ENCODE data around the gene NID1.
"Not testable (repeated sequence)": the region's sequence is repeated elsewhere in the genome, so short reads cannot be mapped to it uniquely, and the experiment has no call there.

The NID1 gene

DNA sequence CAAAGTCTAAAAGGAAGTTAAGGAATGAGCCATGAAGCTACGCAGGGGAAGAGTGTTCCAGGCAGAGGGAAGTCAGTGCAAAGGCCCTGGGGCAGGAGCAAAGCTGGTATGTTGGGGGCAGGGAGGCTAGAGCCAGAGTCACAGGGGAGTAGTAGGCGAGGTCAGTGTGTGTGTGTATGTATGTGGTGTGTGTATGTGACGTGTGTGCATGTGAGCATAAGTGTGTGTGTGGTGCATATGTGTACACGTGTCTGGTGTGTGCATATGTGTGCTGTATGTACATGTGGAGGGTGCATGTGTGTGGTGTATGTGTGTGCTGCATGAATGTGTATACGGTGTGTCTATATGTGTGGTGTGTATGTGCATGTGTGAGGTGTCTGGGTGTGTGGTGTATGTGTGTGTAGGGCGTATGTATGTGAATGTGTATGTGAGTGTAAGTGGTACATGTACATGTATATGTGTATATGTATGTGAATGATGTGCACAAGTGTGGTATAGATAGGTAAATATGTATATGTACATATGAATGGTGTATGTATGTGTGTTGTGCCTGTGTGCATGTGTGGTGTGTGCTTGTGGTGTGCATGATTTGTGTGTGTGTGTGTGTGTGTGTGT is 20.8 kb upstream of the NID1 start:
- DNase-seq (ENCODE audit: low spot score in 2 of 2) (no peak), ATAC-seq (replicated peaks; ENCODE audit: extremely low read depth, poor library complexity, severe bottlenecking) (no peak)
- Mint-ChIP-seq H3K9me3 (no peaks in the 10 kb centered on the region), H3K27ac (ENCODE audit: low read depth) (no peak overlapping the region), H3K27me3 (no peaks in the 10 kb centered on the region), H3K4me1 (no peaks in the 10 kb centered on the region), H3K36me3 (ENCODE audit: insufficient read depth) (no peaks in the 10 kb centered on the region), H3K4me3 (no peak overlapping the region)

DNA sequence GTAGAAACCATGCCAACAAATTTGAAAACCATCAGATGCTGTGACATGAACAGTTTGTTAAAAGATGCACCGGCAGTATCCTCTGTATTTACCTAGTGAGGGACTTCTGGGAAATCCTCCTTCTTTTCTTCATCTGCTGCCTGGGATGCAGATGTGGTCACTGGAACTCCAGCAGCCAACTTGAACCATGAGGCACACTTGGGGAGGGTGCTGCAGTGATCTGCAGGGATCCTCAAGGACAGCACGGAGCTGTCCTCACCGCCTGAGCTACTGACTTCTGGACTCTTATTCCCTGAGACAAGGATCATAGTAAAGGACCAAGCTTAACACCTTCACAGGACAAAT is 19.5 kb upstream of the NID1 start:
- Mint-ChIP-seq H3K9me3 (no peaks in the 10 kb centered on the region), H3K27me3 (no peaks in the 10 kb centered on the region), H3K36me3 (ENCODE audit: insufficient read depth) (no peaks in the 10 kb centered on the region), H3K4me3 (no peak overlapping the region), H3K4me1 (no peaks in the 10 kb centered on the region), H3K27ac (ENCODE audit: low read depth) (no peak overlapping the region)
- ATAC-seq (replicated peaks; ENCODE audit: extremely low read depth, poor library complexity, severe bottlenecking) (no peak), DNase-seq (ENCODE audit: low spot score in 2 of 2) (no peak)

DNA sequence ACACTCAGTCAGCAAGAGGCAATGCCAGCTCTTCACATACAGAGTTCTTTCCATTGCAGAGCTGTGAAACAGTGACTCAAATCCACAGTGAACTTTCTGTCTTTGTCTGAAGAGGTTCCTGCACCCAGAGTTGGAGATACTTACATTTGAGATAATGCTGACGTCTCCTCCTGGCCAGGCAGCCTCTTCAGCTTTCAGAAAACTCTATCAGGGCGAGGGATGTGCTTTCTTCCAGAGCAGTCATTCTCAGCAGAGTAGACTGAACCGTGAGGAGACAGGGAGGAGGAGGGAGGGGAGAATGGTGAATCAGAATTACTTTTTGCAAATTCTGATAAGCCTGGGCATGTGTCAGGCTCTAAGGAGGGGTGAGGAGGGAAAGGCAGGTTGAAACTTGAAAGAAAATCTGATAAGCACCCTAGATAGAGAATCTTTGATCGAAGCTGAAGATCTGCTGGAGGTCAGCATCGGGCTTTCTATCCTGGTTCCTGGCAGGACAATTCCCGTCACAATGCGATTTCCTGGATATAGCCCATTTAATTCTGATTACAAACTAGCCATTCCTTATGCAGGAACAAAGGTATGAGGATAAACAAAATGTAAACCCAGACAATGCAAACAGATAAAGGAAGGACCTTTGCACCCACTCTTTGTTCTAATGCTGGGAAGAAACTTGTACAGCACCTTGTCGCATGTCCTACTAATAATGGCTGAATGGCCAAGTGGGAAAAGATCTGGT is 18.9 kb upstream of the NID1 start:
- H3K27me3 Mint-ChIP-seq: no peaks in the 10 kb centered on the region
- no peaks in the 10 kb centered on the region for H3K4me1 Mint-ChIP-seq
- DNase-seq (ENCODE audit: low spot score in 2 of 2) (no peak), ATAC-seq (replicated peaks; ENCODE audit: extremely low read depth, poor library complexity, severe bottlenecking) (no peak)
- no peaks in the 10 kb centered on the region for H3K9me3 Mint-ChIP-seq
- no peak overlapping the region for H3K27ac Mint-ChIP-seq (ENCODE audit: low read depth)
- no peak overlapping the region for H3K4me3 Mint-ChIP-seq
- no peaks in the 10 kb centered on the region for H3K36me3 Mint-ChIP-seq (ENCODE audit: insufficient read depth)

DNA sequence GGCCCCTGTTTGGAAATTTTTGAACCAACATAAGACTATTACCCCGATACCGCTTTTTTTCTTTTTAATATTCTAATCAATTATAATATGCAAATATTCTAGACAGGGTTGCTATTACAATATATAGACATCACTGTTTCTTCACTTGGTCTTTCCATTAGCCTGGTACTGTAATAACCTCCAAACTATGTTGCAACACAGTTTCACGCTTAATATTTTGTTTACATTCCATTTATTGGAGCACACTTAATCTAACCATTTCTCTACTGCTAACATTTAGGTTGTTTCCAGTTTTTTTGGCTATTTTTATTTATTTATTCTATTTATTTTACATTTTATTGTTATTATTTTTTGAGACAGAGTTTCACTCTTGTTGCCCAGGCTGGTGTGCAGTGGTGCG is 17.6 kb upstream of the NID1 start:
- no peaks in the 10 kb centered on the region for H3K36me3 Mint-ChIP-seq (ENCODE audit: insufficient read depth)
- DNase-seq (ENCODE audit: low spot score in 2 of 2): no peak
- H3K27ac Mint-ChIP-seq (ENCODE audit: low read depth): no peak overlapping the region
- no peak for ATAC-seq (replicated peaks; ENCODE audit: extremely low read depth, poor library complexity, severe bottlenecking)
- H3K4me1 Mint-ChIP-seq: no peaks in the 10 kb centered on the region
- no peaks in the 10 kb centered on the region for H3K9me3 Mint-ChIP-seq
- H3K4me3 Mint-ChIP-seq: no peak overlapping the region
- no peaks in the 10 kb centered on the region for H3K27me3 Mint-ChIP-seq

DNA sequence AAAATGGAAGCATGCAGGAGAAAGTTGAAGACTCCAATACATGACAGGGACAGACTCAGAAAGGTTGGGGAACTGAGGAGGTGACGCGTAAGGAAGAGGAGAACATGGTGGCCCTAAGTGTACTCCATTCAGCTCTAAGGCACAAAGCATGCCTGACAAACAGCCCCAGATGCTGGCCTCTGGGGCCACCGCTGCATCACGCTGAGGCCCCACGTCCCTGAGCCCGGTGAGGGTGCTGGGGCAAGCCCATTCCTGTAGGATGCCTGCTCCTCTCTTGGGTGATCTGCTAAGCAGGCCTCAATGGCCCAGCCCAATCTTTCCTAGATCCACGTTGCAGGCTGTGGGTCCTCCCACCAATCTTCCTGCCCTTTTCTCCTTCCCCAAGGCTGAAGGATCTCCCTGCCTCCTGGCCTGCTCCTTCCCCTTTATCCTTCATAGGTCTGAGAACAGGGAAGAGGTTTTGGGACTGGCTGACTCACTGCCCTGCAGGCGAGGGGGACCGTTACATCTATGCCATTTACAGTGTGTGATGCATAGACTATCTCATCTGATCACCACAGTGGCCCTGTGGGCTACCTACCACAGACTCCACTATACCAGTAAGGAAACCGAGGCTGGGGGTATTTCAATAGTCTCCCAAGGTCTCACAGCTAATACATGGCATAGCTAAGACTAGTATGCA is 16.8 kb upstream of the NID1 start:
- ATAC-seq (replicated peaks; ENCODE audit: extremely low read depth, poor library complexity, severe bottlenecking): no peak
- no peak overlapping the region for H3K27ac Mint-ChIP-seq (ENCODE audit: low read depth)
- no peaks in the 10 kb centered on the region for H3K9me3 Mint-ChIP-seq
- H3K27me3 Mint-ChIP-seq: no peaks in the 10 kb centered on the region
- no peaks in the 10 kb centered on the region for H3K4me1 Mint-ChIP-seq
- H3K4me3 Mint-ChIP-seq: no peak overlapping the region
- no peak for DNase-seq (ENCODE audit: low spot score in 2 of 2)
- no peaks in the 10 kb centered on the region for H3K36me3 Mint-ChIP-seq (ENCODE audit: insufficient read depth)

DNA sequence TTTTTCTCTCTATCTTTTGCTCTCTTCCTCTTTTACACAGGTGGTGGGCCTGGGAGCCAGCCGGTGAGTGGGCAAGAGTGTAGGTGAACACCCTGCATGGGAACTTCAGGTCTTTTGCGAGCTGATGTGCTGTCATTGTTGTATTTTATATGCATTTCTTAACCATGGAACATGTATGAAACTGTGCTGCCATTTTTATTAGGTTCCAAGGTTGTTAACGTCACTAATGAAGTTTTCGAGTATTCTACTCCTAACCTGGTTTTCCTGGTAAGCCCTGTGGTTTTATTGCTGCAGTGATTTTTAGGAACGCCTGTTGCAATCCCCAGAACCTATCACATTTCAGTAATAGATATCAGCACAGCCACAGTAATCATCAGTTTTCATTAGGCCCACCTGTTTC is 14.8 kb upstream of the NID1 start:
- Mint-ChIP-seq H3K4me1 (no peaks in the 10 kb centered on the region), H3K9me3 (no peaks in the 10 kb centered on the region), H3K27ac (ENCODE audit: low read depth) (no peak overlapping the region), H3K36me3 (ENCODE audit: insufficient read depth) (no peaks in the 10 kb centered on the region), H3K27me3 (no peaks in the 10 kb centered on the region), H3K4me3 (no peak overlapping the region)
- ATAC-seq (replicated peaks; ENCODE audit: extremely low read depth, poor library complexity, severe bottlenecking): no peak
- DNase-seq (ENCODE audit: low spot score in 2 of 2): no peak

DNA sequence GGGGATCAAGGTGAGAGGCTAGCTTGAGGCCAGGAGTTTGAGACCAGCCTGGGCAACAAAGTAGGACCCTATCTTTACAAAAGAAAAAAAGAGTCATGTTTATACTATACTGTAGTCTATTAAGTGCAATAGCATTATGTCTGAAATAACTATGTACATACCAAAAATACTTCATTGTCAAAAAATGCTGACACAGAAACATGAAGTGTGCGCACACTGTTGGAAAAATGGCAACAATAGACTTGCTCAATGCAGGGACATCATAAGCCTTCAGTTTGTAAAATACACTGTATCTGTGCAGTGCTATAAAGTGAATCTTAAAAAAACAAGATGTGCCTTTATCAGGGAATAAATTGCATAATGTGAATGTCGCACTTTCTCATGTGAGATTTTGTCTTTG is 14.1 kb upstream of the NID1 start:
- Mint-ChIP-seq H3K36me3 (ENCODE audit: insufficient read depth) (no peaks in the 10 kb centered on the region), H3K4me3 (no peak overlapping the region), H3K4me1 (no peaks in the 10 kb centered on the region), H3K27me3 (no peaks in the 10 kb centered on the region), H3K9me3 (no peaks in the 10 kb centered on the region), H3K27ac (ENCODE audit: low read depth) (no peak overlapping the region)
- ATAC-seq (replicated peaks; ENCODE audit: extremely low read depth, poor library complexity, severe bottlenecking) (no peak), DNase-seq (ENCODE audit: low spot score in 2 of 2) (no peak)

DNA sequence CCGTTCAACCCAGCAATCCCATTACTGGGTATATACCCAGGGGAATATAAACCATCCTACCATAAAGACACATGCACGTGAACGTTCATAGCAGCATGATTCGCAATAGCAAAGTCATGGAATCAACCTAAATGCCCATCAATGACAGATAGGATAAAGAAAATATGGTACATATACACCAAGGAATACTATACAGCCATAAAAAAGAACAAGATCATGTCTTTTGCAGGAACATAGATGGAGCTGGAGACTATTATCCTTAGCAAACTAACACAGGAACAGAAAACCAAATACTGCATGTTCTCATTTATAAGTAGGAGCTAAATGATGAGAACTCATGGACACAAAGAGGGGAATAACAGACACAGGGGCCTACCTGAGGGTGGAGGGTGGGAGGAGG is 13.2 kb upstream of the NID1 start:
- H3K4me3 Mint-ChIP-seq; H3K27ac Mint-ChIP-seq (ENCODE audit: low read depth); DNase-seq (ENCODE audit: low spot score in 2 of 2); ATAC-seq (replicated peaks; ENCODE audit: extremely low read depth, poor library complexity, severe bottlenecking); H3K27me3 Mint-ChIP-seq; H3K36me3 Mint-ChIP-seq (ENCODE audit: insufficient read depth); H3K4me1 Mint-ChIP-seq; H3K9me3 Mint-ChIP-seq: not testable (repeated sequence)

DNA sequence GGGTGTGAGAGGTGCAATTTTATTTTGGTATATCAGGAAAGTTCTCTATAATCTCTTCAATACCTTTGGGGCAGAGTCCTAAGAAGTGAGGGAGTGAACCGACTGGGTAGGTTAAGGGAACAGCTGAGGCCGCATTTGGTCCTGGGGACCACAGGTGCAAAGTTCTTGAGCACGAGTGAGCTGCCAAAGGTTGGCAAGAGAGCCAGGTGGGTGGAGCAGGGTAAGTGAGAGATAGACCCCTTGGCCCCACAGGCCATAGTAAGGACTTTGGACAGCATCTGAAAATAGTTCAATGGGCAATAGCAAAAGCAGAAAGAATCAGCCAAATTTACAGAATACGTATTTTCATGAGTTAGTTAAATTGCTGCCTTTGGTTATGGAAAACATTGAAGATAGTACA is 11.0 kb upstream of the NID1 start:
- no peaks in the 10 kb centered on the region for H3K27me3 Mint-ChIP-seq
- no peak for DNase-seq (ENCODE audit: low spot score in 2 of 2)
- no peak for ATAC-seq (replicated peaks; ENCODE audit: extremely low read depth, poor library complexity, severe bottlenecking)
- H3K4me1 Mint-ChIP-seq: no peaks in the 10 kb centered on the region
- H3K4me3 Mint-ChIP-seq: no peak overlapping the region
- H3K36me3 Mint-ChIP-seq (ENCODE audit: insufficient read depth): peaks cover 3% of the 10 kb centered on the region
- H3K27ac Mint-ChIP-seq (ENCODE audit: low read depth): no peak overlapping the region
- H3K9me3 Mint-ChIP-seq: no peaks in the 10 kb centered on the region

DNA sequence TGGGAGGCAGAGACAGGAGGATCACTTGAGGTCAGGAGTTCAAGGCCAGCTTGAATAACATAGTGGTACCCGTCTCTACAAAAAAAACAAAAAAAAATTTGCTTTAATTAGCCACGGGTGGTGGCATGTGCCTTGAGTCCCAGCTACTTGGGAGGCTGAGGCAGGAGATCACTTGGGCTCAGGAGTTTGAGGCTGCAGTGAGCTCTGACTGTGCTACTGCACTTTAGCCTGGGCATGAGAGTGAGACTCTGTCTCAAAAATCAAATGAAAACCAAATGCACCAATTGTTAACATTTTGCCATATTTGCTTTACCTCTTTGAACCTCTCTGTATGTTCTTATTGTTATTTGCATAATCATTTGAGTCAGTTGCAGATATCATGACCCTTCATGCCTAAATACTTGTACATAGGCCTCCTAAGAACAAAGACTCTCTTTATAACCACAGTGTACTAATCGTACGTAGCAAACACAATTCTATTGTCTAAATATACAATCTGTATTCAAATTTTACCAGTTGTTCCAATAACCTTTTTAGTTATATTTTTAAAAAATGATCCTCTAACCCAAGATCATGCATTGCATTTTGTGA is 8.5 kb upstream of the NID1 start:
- H3K27me3 Mint-ChIP-seq: no peaks in the 10 kb centered on the region
- ATAC-seq (replicated peaks; ENCODE audit: extremely low read depth, poor library complexity, severe bottlenecking) (no peak), DNase-seq (ENCODE audit: low spot score in 2 of 2) (no peak)
- peaks cover 3% of the 10 kb centered on the region for H3K36me3 Mint-ChIP-seq (ENCODE audit: insufficient read depth)
- H3K9me3 Mint-ChIP-seq: no peaks in the 10 kb centered on the region
- no peaks in the 10 kb centered on the region for H3K4me1 Mint-ChIP-seq
- H3K4me3 Mint-ChIP-seq: no peak overlapping the region
- H3K27ac Mint-ChIP-seq (ENCODE audit: low read depth): peak overlapping the region; percentile 55

DNA sequence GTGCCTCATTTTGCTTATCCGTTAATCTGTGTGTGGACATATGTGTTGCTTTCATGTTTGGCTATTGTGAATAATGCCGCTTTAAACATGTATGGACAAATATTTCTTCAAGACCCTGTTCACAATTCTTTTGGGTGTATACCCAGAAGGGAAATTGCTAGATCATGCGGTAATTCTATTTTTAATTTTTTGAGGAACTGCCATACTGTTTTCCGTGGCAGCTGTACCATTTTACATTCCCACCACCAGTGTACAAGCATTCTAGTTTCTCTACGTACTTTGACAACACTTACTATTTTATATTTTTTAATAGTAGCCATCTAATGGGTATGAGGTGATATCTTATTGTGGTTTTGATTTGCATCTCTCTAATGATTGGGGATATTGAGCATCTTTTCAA is 7.1 kb upstream of the NID1 start:
- Mint-ChIP-seq H3K4me1 (peaks cover 3% of the 10 kb centered on the region), H3K27me3 (no peaks in the 10 kb centered on the region), H3K27ac (ENCODE audit: low read depth) (no peak overlapping the region), H3K36me3 (ENCODE audit: insufficient read depth) (peaks cover 3% of the 10 kb centered on the region), H3K4me3 (no peak overlapping the region), H3K9me3 (no peaks in the 10 kb centered on the region)
- no peak for DNase-seq (ENCODE audit: low spot score in 2 of 2)
- ATAC-seq (replicated peaks; ENCODE audit: extremely low read depth, poor library complexity, severe bottlenecking): no peak

DNA sequence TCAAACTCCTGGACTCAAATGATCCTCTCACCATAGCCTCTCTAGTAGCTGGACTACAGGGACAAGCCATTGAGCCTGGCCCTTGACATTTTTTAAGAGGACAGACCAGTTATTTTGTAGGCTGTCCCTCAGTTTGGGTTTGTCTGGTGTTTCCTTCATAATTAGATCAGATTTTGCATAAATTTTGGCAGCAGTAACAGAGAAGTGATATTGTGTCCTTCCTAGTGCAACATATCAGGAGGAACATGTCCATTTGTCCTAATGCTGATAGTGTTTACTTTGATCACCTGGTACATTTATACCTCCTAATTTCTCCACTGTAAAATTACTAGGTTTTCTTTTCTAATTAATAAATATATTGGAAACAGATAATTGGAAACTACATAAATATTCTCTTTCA is 5.9 kb upstream of the NID1 start:
- Mint-ChIP-seq H3K9me3 (no peaks in the 10 kb centered on the region), H3K27ac (ENCODE audit: low read depth) (no peak overlapping the region), H3K27me3 (peaks cover 5% of the 10 kb centered on the region), H3K36me3 (ENCODE audit: insufficient read depth) (peaks cover 3% of the 10 kb centered on the region), H3K4me1 (peaks cover 14% of the 10 kb centered on the region), H3K4me3 (no peak overlapping the region)
- ATAC-seq (replicated peaks; ENCODE audit: extremely low read depth, poor library complexity, severe bottlenecking) (no peak), DNase-seq (ENCODE audit: low spot score in 2 of 2) (no peak)

DNA sequence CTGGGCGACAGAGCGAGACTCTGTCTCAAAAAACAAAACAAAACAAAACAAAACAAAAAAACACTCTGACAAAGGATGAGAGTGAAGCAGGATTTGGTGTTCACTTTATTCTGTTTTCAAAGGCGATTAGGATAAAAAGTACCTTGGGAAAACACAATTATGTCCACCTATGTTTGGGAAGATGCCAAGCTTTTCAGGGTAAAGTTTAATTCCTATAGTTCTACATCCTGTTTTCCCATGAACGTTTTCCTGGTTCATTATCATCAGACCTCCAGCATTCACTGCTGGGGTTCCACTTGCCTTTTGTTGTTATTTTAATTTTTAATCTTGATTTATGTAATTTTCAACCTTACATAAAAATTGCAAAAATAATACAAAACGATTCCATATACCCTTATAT is 4.9 kb upstream of the NID1 start:
- H3K27me3 Mint-ChIP-seq: peaks cover 9% of the 10 kb centered on the region
- no peak overlapping the region for H3K4me3 Mint-ChIP-seq
- ATAC-seq (replicated peaks; ENCODE audit: extremely low read depth, poor library complexity, severe bottlenecking) (no peak), DNase-seq (ENCODE audit: low spot score in 2 of 2) (no peak)
- peaks cover 16% of the 10 kb centered on the region for H3K4me1 Mint-ChIP-seq
- H3K9me3 Mint-ChIP-seq: no peaks in the 10 kb centered on the region
- H3K36me3 Mint-ChIP-seq (ENCODE audit: insufficient read depth): peaks cover 3% of the 10 kb centered on the region
- H3K27ac Mint-ChIP-seq (ENCODE audit: low read depth): no peak overlapping the region

Data from central memory CD8-positive, alpha-beta T cell (primary cell).